Ishikawa (cell line): ENCODE results near the gene NPAS3.

Source experiments
- EGR1 ChIP-seq: IDR thresholded peaks from 2 replicates; pipeline ENCODE4 v1.6.1; 2012
- EP300 ChIP-seq: IDR thresholded peaks from 2 replicates; pipeline ENCODE4 v1.6.1; 2012; ENCODE audit warnings: borderline replicate concordance
- FOXM1 ChIP-seq: IDR thresholded peaks from 2 replicates; pipeline ENCODE4 v1.6.1; 2012; ENCODE audit warnings: low read depth, borderline replicate concordance
- RAD21 ChIP-seq: IDR thresholded peaks from 2 replicates; pipeline ENCODE4 v1.6.1; 2012; ENCODE audit warnings: low read depth
- TAF1 ChIP-seq: IDR thresholded peaks from 2 replicates; pipeline ENCODE4 v1.6.1; 2012; ENCODE audit warnings: low read depth, mild to moderate bottlenecking
- TEAD4 ChIP-seq: IDR thresholded peaks from 2 replicates; pipeline ENCODE4 v1.6.1; 2012
- YY1 ChIP-seq: IDR thresholded peaks from 2 replicates; pipeline ENCODE4 v1.6.1; 2012; ENCODE audit warnings: low read depth
- TF ChIP-seq, protein P1 (sequence below): IDR thresholded peaks from 2 replicates; pipeline ENCODE4 v1.6.1; 2012; ENCODE audit warnings: low read depth, mild to moderate bottlenecking
- TF ChIP-seq, protein P2 (sequence below): IDR thresholded peaks from 2 replicates; pipeline ENCODE4 v1.6.1; 2012
- TF ChIP-seq, protein P3 (sequence below): IDR thresholded peaks from 2 replicates; pipeline ENCODE4 v1.6.1; 2012

DNA sequence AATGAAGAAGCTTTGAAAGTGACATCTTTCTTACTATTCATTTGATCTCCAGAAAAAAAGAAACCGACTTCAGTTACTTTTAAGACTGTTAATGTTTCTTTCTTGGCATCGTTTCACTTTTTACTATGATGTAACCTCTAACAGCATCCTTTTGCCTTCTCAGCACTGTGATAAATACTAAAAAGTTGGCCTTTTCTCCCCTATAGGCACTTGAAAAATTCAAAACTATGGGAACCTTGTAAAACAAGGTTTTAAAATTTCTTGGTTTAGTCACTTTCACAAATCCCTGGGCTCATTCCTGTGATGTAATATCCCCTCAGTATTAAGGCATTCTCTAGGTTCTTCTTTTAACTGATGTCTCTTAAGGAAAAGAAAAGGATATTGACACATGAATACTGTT, 730.4 kb downstream of the NPAS3 start:
- TF ChIP-seq TEAD4 (no peak), TAF1 (no peak), EGR1 (no peak), EP300 (no peak), YY1 (no peak), RAD21 (no peak), FOXM1 (no peak)
- TF ChIP-seq, protein P1, sequence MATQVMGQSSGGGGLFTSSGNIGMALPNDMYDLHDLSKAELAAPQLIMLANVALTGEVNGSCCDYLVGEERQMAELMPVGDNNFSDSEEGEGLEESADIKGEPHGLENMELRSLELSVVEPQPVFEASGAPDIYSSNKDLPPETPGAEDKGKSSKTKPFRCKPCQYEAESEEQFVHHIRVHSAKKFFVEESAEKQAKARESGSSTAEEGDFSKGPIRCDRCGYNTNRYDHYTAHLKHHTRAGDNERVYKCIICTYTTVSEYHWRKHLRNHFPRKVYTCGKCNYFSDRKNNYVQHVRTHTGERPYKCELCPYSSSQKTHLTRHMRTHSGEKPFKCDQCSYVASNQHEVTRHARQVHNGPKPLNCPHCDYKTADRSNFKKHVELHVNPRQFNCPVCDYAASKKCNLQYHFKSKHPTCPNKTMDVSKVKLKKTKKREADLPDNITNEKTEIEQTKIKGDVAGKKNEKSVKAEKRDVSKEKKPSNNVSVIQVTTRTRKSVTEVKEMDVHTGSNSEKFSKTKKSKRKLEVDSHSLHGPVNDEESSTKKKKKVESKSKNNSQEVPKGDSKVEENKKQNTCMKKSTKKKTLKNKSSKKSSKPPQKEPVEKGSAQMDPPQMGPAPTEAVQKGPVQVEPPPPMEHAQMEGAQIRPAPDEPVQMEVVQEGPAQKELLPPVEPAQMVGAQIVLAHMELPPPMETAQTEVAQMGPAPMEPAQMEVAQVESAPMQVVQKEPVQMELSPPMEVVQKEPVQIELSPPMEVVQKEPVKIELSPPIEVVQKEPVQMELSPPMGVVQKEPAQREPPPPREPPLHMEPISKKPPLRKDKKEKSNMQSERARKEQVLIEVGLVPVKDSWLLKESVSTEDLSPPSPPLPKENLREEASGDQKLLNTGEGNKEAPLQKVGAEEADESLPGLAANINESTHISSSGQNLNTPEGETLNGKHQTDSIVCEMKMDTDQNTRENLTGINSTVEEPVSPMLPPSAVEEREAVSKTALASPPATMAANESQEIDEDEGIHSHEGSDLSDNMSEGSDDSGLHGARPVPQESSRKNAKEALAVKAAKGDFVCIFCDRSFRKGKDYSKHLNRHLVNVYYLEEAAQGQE: no peak
- TF ChIP-seq, protein P2, sequence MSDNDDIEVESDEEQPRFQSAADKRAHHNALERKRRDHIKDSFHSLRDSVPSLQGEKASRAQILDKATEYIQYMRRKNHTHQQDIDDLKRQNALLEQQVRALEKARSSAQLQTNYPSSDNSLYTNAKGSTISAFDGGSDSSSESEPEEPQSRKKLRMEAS: no peak
- TF ChIP-seq, protein P3, sequence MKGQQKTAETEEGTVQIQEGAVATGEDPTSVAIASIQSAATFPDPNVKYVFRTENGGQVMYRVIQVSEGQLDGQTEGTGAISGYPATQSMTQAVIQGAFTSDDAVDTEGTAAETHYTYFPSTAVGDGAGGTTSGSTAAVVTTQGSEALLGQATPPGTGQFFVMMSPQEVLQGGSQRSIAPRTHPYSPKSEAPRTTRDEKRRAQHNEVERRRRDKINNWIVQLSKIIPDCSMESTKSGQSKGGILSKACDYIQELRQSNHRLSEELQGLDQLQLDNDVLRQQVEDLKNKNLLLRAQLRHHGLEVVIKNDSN: no peak
